EH (cell line): ENCODE results near the gene NRP2.
A peak's percentile ranks its signal among the peaks of the same experiment; 100 is the strongest.

ENCODE experiments used
- DNase-seq: peaks from one replicate; pipeline ENCODE4 v3.0.0-alpha.2; 2015; ENCODE audit warnings: low read depth

NRP2 gene

GRCh38 chr2:205706769-205707381 is 24.6 kb downstream of the NRP2 start:
- peak; percentile 93 for DNase-seq

- DNase-seq: peak; percentile 65
These were observed 25.9 kb downstream of the NRP2 start for GRCh38 chr2:205708231-205708631.

GRCh38 chr2:205709319-205709718 is 27.0 kb downstream of the NRP2 start:
- DNase-seq: no peak

GRCh38 chr2:205712508-205712907 is 30.2 kb downstream of the NRP2 start:
- DNase-seq: peak; percentile 74

GRCh38 chr2:205713086-205713485 is 30.8 kb downstream of the NRP2 start:
- DNase-seq: no peak

GRCh38 chr2:205714058-205714776 is 31.9 kb downstream of the NRP2 start:
- DNase-seq: no peak

- DNase-seq: no peak
These were observed 32.8 kb downstream of the NRP2 start for GRCh38 chr2:205714789-205715720.

- DNase-seq: no peak
These were observed 33.7 kb downstream of the NRP2 start for GRCh38 chr2:205715831-205716525.

- DNase-seq: no peak
These were observed 35.0 kb downstream of the NRP2 start for GRCh38 chr2:205717175-205717846.

GRCh38 chr2:205717999-205718398 is 35.7 kb downstream of the NRP2 start:
- DNase-seq: peak; percentile 55

GRCh38 chr2:205719847-205720246 is 37.5 kb downstream of the NRP2 start:
- DNase-seq: no peak

GRCh38 chr2:205720451-205720902 is 38.2 kb downstream of the NRP2 start:
- no peak for DNase-seq

- no peak for DNase-seq
These were observed 38.8 kb downstream of the NRP2 start for GRCh38 chr2:205721057-205721449.

GRCh38 chr2:205722283-205722918 is 40.1 kb downstream of the NRP2 start:
- peak; percentile 24 for DNase-seq

GRCh38 chr2:205723179-205723578 is 40.9 kb downstream of the NRP2 start:
- no peak for DNase-seq

- no peak for DNase-seq
These were observed 42.8 kb downstream of the NRP2 start for GRCh38 chr2:205725059-205725458.

- no peak for DNase-seq
These were observed 44.2 kb downstream of the NRP2 start for GRCh38 chr2:205726506-205726905.

GRCh38 chr2:205727174-205727573 is 44.9 kb downstream of the NRP2 start:
- no peak for DNase-seq

- DNase-seq: no peak
These were observed 46.1 kb downstream of the NRP2 start for GRCh38 chr2:205728366-205728765.

GRCh38 chr2:205730191-205730590 is 47.9 kb downstream of the NRP2 start:
- DNase-seq: no peak
